HG03460 (cell line): ENCODE measurements around the gene SPEM3.

Source experiments
- ATAC-seq: cut with Tn5 transposase; IDR thresholded peaks from one replicate; pipeline ENCODE4 v1.9.1; 2021; ENCODE audit not compliant: unreplicated experiment

Gene SPEM3

DNA sequence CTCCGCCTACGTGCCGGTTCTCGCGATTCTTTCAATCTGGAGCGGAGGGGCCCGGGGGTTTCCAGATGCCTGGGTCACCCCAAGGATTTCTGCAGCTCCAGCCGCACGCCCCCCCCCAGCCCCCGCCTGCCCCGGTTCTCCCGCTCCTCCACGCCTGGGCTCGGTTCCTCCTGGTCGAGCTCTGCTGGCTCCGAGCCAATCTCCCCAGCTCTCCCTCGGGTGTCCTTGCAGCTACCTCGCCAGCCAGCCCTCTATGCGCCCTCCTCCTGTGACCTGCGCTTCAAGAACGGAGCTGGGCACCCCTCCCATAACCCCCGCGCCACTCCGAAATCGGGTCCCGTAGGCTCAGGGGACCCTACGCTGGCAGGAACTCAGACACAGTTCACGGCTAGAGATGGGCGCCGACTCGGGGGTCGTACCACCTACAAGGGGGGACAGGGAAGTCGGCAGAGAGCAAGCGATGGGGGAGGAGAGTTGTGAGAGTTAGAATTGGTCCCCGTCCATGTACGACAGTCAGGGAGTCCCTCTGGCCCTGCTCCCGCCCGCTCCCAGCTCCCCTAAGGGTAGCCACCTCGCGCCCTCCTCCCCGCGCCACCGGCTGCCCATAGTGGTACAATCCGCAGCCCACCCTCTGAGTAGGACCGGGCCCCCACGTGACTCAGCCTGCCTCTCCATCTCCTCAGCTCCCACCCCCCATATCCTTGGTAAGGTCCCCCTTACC lies 11.6 kb downstream of the SPEM3 start:
- no peak for ATAC-seq

DNA sequence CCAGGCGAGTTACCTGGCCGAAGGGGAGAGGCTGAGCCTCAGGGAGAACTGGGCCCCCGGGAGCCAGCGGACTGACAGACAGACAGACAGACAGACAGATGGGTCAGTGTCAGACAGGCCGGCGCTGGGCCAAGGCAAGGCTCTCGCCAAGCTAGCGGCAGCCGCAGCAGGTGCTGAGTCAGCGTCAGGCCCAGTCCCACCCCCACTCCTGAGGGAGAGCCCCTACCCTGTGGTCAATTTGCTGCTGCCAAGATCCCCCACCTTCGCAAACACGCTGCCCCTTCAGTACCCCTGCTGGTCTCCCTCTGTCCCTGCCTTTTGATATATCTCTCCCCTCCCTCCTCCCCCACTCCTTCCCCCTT lies 12.2 kb downstream of the SPEM3 start:
- no peak for ATAC-seq

DNA sequence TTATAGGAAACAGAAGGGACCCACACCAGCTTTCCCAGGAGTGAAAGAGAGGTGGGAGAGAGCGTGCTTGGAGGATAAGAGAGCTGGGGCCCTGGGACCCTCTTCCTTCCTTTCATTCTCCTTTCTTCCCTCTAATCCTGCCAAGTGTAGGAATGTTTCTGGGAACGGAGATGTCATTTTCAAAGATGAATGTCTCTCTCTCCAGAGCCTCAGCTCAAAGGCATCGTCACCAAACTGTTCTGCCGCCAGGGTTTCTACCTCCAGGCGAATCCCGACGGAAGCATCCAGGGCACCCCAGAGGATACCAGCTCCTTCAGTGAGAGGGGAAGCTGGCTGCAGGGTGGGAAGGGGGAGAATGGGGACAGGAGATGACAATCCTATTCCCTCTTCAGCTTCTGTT lies 12.6 kb downstream of the SPEM3 start:
- no peak for ATAC-seq

GRCh38 chr17:7442142-7442541 lies 13.5 kb downstream of the SPEM3 start:
- no peak for ATAC-seq

- ATAC-seq: no peak
Observed at GRCh38 chr17:7443499-7444485, 15.1 kb downstream of the SPEM3 start.

- peak; percentile 46 for ATAC-seq
Observed at GRCh38 chr17:7444682-7445618, 16.3 kb downstream of the SPEM3 start, which contains the start of gene CHRNB1. Gene CHRNB1 (plus strand): TSS chr17:7445061. CDS start chr17:7445128, 67 bp downstream.

DNA sequence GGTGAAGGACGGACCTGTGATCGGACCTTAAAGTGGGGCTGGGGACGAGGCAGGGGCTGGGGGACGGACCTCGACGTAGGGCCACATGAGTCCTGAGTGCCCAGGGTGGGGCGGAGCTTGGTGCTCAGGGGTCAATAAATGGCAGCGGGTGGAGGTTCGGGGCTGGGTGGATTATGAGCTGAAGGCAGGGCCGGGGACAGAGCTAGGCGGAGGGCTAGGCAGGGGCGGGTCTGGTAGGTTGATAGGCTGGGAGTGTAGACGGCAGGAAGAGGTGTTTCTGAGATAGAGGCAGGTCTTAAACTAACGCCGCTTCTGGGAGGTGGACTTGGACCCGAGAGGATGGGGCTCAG lies 16.9 kb downstream of the SPEM3 start:
- ATAC-seq: no peak

DNA sequence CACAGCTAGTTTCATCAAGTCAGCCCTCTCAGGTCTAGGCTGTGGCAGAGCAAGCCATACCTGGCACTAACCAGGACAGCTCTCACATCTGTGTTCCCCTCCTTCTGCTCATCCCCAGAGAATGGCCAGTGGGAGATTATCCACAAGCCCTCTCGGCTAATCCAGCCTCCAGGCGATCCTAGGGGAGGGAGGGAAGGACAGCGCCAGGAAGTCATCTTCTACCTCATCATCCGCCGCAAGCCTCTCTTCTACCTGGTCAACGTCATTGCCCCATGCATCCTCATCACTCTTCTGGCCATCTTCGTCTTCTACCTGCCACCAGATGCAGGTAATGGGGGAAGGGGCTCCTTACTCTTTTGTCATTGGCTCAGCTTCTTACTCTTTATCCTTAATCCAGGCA lies 19.8 kb downstream of the SPEM3 start:
- ATAC-seq: no peak

- no peak for ATAC-seq
Observed at GRCh38 chr17:7459961-7460545, 31.4 kb downstream of the SPEM3 start.

DNA sequence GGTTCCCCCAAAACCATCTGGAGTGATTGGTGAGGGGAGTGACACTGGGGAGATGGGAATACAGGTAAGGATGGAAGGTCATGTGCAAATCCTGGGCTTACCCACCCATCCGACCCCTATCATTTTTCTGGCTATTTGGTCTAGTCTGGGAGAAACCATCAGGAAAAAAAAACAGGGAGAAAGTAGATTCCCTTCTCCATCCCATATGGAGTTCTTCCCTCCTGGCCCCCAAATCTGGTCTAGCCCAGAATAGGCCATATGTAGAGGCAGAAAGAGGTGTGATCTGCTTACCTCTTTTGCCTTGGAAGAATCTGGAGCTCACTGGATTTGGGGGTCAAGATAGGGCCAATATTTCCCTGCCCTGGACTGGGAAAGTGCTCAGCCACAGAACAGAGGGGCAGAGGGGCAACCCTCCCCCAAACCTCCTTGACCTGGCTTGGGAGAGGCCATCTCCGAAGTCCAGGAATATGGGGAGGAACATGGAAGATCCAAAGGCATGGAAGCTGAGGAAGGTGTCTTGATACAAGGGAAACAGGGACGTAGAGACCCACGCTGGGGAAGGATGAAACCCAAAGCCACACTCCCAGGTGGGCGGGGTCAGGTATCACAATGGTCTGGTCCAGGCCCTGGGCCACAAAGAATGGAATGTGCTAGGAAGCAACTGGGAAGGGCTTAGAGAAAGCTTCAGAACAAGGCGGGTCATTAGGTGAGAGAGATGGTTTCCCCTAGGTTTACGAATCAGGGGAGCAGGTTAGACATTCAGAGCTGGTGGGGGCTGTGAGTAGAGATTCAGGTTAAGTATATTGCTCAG lies 32.4 kb downstream of the SPEM3 start:
- no peak for ATAC-seq

DNA sequence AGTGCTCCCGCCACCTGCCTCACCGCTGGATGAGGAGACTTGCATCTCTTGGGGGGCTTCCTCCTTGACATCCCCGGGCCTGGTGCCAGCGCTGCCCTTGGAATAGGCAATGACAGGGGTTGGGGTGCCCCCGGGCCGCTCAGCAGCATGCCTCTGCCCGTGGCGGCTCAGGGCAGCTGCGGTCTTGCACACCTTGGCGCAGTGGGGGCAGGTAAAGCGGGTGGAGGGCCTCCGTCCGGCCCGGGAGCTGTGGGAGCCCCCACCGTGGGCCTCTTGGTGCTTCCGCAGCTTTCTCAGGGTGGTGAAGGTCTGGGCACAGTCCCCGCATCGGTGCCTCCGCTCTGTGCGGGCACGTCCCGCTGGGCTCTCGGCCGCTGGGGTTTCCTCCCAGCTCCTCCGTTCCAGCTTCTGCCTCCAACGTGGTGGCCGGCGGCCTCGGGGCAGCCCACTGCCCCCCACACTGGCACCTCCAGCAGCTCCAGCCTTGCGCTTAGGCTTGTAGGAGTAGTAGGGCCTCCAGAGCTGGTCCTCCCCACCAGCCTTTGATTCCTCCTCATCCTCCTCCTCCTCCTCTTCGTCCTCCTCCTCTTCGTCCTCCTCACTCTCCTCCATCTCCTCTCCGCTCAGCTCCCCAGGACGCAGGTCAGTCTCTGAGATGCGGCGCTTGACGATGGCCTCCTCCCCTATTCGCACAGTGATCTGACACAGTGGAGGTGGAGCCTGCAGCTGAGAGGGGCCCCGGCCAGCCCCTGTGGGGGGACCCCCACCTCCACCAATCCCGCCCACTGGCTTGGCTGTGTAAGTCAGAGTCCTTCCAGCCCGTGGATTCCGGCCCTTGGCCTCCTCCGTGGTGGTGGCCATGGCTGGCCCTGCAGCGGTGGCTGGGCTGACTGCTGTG lies 34.1 kb downstream of the SPEM3 start:
- no peak for ATAC-seq

- ATAC-seq: no peak
Observed at GRCh38 chr17:7463372-7463846, 34.8 kb downstream of the SPEM3 start.

- ATAC-seq: no peak
Observed at GRCh38 chr17:7464081-7464480, 35.4 kb downstream of the SPEM3 start.

GRCh38 chr17:7465597-7466275 lies 37.1 kb downstream of the SPEM3 start:
- ATAC-seq: no peak

GRCh38 chr17:7466318-7466638 lies 37.6 kb downstream of the SPEM3 start:
- no peak for ATAC-seq

GRCh38 chr17:7466639-7467341 lies 38.1 kb downstream of the SPEM3 start:
- ATAC-seq: no peak

- no peak for ATAC-seq
Observed at GRCh38 chr17:7467498-7467897, 38.8 kb downstream of the SPEM3 start.

- ATAC-seq: no peak
Observed at GRCh38 chr17:7468290-7468689, 39.6 kb downstream of the SPEM3 start.
